GM18520 (cell line): Measurements from ENCODE around the gene PLA2G4A.
A peak's percentile ranks its signal among the peaks of the same experiment; 100 is the strongest.

ENCODE experiments used
- ATAC-seq: cut with Tn5 transposase; IDR thresholded peaks from one replicate; pipeline ENCODE4 v1.9.1; 2021; ENCODE audit not compliant: unreplicated experiment

Gene PLA2G4A

GRCh38 chr1:186872291-186872690, 43.5 kb downstream of the PLA2G4A start:
- ATAC-seq, result no peak

GRCh38 chr1:186873687-186874086, 44.9 kb downstream of the PLA2G4A start:
- ATAC-seq, result no peak

- ATAC-seq, result no peak
These were observed 47.4 kb downstream of the PLA2G4A start for GRCh38 chr1:186875896-186876835.

GRCh38 chr1:186878356-186878755, 49.6 kb downstream of the PLA2G4A start:
- ATAC-seq, result no peak

- ATAC-seq, result no peak
These were observed 52.2 kb downstream of the PLA2G4A start for GRCh38 chr1:186880982-186881381.

GRCh38 chr1:186882372-186883134, 53.8 kb downstream of the PLA2G4A start:
- no peak for ATAC-seq

GRCh38 chr1:186884251-186884650, 55.5 kb downstream of the PLA2G4A start:
- no peak for ATAC-seq

GRCh38 chr1:186887203-186887602, 58.5 kb downstream of the PLA2G4A start:
- ATAC-seq, result no peak

- ATAC-seq, result no peak
These were observed 59.6 kb downstream of the PLA2G4A start for GRCh38 chr1:186888367-186888766.

GRCh38 chr1:186892936-186893335, 64.2 kb downstream of the PLA2G4A start:
- ATAC-seq, result no peak

- ATAC-seq, result no peak
These were observed 65.7 kb downstream of the PLA2G4A start for GRCh38 chr1:186894415-186894814.

- no peak for ATAC-seq
These were observed 67.5 kb downstream of the PLA2G4A start for GRCh38 chr1:186896211-186896610.

- ATAC-seq, result no peak
These were observed 68.3 kb downstream of the PLA2G4A start for GRCh38 chr1:186897008-186897407.

- ATAC-seq, result peak; percentile 75
These were observed 70.8 kb downstream of the PLA2G4A start for GRCh38 chr1:186899577-186899976.

- ATAC-seq, result no peak
These were observed 71.2 kb downstream of the PLA2G4A start for GRCh38 chr1:186899977-186900376.

- no peak for ATAC-seq
These were observed 71.9 kb downstream of the PLA2G4A start for GRCh38 chr1:186900539-186901237.

GRCh38 chr1:186901631-186902030, 72.9 kb downstream of the PLA2G4A start:
- ATAC-seq, result no peak

GRCh38 chr1:186903374-186904136, 74.8 kb downstream of the PLA2G4A start:
- ATAC-seq, result no peak

GRCh38 chr1:186904361-186904760, 75.6 kb downstream of the PLA2G4A start:
- no peak for ATAC-seq

- ATAC-seq, result no peak
These were observed 76.8 kb downstream of the PLA2G4A start for GRCh38 chr1:186905561-186905960.

- ATAC-seq, result no peak
These were observed 86.8 kb downstream of the PLA2G4A start for GRCh38 chr1:186915555-186915954.
